H9 (cell line): ENCODE results near the gene UQCC2. TPM values are rescaled to one million over a fixed set of nuclear protein-coding genes. Genes with fewer than 3 reads are reported as not detected.

ENCODE experiments used
- DNase-seq: peaks from one replicate; pipeline ENCODE4 v3.0.0-alpha.2; 2017
- H2AFZ ChIP-seq: one replicate; pipeline ENCODE4 v1.6.1; 2013; ENCODE audit warnings: mild to moderate bottlenecking, low read length, control low read depth, moderate library complexity
- H2AK5ac ChIP-seq: 2 replicates; pipeline ENCODE4 v1.6.1; 2013; ENCODE audit warnings: low read length, control low read depth, mixed read lengths; ENCODE audit not compliant: insufficient read length
- H2BK120ac ChIP-seq: one replicate; pipeline ENCODE4 v1.6.1; 2013; ENCODE audit warnings: low read depth, mild to moderate bottlenecking, low read length, control low read depth, inconsistent platforms; ENCODE audit not compliant: poor library complexity, severe bottlenecking
- H2BK12ac ChIP-seq: 2 replicates; pipeline ENCODE4 v1.6.1; 2013; ENCODE audit warnings: low read length, control low read depth, mixed read lengths, low read depth; ENCODE audit not compliant: insufficient read length
- H2BK15ac ChIP-seq: 2 replicates; pipeline ENCODE4 v1.6.1; 2013; ENCODE audit warnings: low read depth, low read length, control low read depth
- H2BK20ac ChIP-seq: one replicate; pipeline ENCODE4 v1.6.1; 2013; ENCODE audit warnings: low read depth, mild to moderate bottlenecking, low read length, control low read depth, inconsistent platforms; ENCODE audit not compliant: poor library complexity, severe bottlenecking
- H2BK5ac ChIP-seq: 2 replicates; pipeline ENCODE4 v1.6.1; 2013; ENCODE audit warnings: low read length, control low read depth, mixed read lengths; ENCODE audit not compliant: insufficient read length
- H3K14ac ChIP-seq: 2 replicates; pipeline ENCODE4 v1.6.1; 2013; ENCODE audit warnings: low read length, control low read depth; ENCODE audit not compliant: insufficient read depth
- H3K18ac ChIP-seq: 2 replicates; pipeline ENCODE4 v1.6.1; 2013; ENCODE audit warnings: low read depth, mild to moderate bottlenecking, mixed read lengths, low read length, control low read depth; ENCODE audit not compliant: insufficient read length
- H3K23ac ChIP-seq: 2 replicates; pipeline ENCODE4 v1.6.1; 2013; ENCODE audit warnings: low read length, control low read depth, mixed read lengths, low read depth; ENCODE audit not compliant: insufficient read length
- H3K23me2 ChIP-seq: 2 replicates; pipeline ENCODE4 v1.6.1; 2013; ENCODE audit warnings: low read depth, mild to moderate bottlenecking, mixed read lengths, low read length, control low read depth; ENCODE audit not compliant: insufficient read length, poor library complexity, severe bottlenecking
- H3K27ac ChIP-seq: 2 replicates; pipeline ENCODE4 v1.5.1; 2013; ENCODE audit warnings: low read length, control low read depth, mixed read lengths, low read depth; ENCODE audit not compliant: insufficient read length
- H3K27me3 ChIP-seq: 2 replicates; pipeline ENCODE4 v1.6.1; 2013; ENCODE audit warnings: low read length, control low read depth, inconsistent platforms; ENCODE audit not compliant: insufficient read depth
- H3K4ac ChIP-seq: 2 replicates; pipeline ENCODE4 v1.6.1; 2013; ENCODE audit warnings: low read depth, mild to moderate bottlenecking, control low read depth, inconsistent platforms, low read length, moderate library complexity
- H3K4me1 ChIP-seq: 2 replicates; pipeline ENCODE4 v1.6.1; 2013; ENCODE audit warnings: low read length, control low read depth, inconsistent platforms; ENCODE audit not compliant: insufficient read depth
- H3K4me2 ChIP-seq: 2 replicates; pipeline ENCODE4 v1.6.1; 2013; ENCODE audit warnings: low read length, control low read depth, mixed read lengths; ENCODE audit not compliant: insufficient read length, insufficient read depth
- H3K56ac ChIP-seq: 2 replicates; pipeline ENCODE4 v1.6.1; 2013; ENCODE audit warnings: low read depth, mild to moderate bottlenecking, mixed read lengths, low read length, control low read depth; ENCODE audit not compliant: insufficient read length
- H3K79me1 ChIP-seq: 2 replicates; pipeline ENCODE4 v1.6.1; 2013; ENCODE audit warnings: low read depth, mild to moderate bottlenecking, moderate library complexity, low read length, control low read depth, inconsistent platforms; ENCODE audit not compliant: insufficient read depth, poor library complexity, severe bottlenecking
- H3K79me2 ChIP-seq: 2 replicates; pipeline ENCODE4 v1.6.1; 2013; ENCODE audit warnings: low read length, control low read depth, inconsistent platforms; ENCODE audit not compliant: insufficient read depth
- H3K9ac ChIP-seq: 2 replicates; pipeline ENCODE4 v1.6.1; 2013; ENCODE audit warnings: low read length, control low read depth, mixed read lengths; ENCODE audit not compliant: insufficient read length; ENCODE audit errors: extremely low read depth
- H3K9me3 ChIP-seq: one replicate; pipeline ENCODE4 v1.6.1; 2013; ENCODE audit warnings: low read depth, low read length, inconsistent platforms; ENCODE audit not compliant: control insufficient read depth
- H3T11ph ChIP-seq: one replicate; pipeline ENCODE4 v1.6.1; 2013; ENCODE audit warnings: mild to moderate bottlenecking, low read length, control low read depth, inconsistent platforms
- H4K20me1 ChIP-seq: one replicate; pipeline ENCODE4 v1.6.1; 2013; ENCODE audit not compliant: control insufficient read depth, insufficient read length, insufficient read depth
- H4K5ac ChIP-seq: 2 replicates; pipeline ENCODE4 v1.6.1; 2013; ENCODE audit warnings: low read depth, mild to moderate bottlenecking, mixed read lengths, low read length, control low read depth; ENCODE audit not compliant: insufficient read length
- H4K8ac ChIP-seq: replicated peaks from 2 replicates; pipeline ENCODE4 v1.6.1; 2013; ENCODE audit warnings: low read length, control low read depth, mixed read lengths, low read depth; ENCODE audit not compliant: insufficient read length
- H4K91ac ChIP-seq: 2 replicates; pipeline ENCODE4 v1.6.1; 2013; ENCODE audit warnings: low read depth, mild to moderate bottlenecking, moderate library complexity, mixed read lengths, low read length, control low read depth; ENCODE audit not compliant: insufficient read length
- H3K27ac Mint-ChIP-seq, 3 experiments: 2 replicates in 2 of 3; 3 replicates in 1 of 3; pipeline ENCODE4 v1.8.0; 2020 to 2021; ENCODE audit warnings: mixed read lengths in 3 of 3, mild to moderate bottlenecking in 1 of 3, moderate library complexity in 1 of 3
- H3K27me3 Mint-ChIP-seq: 2 replicates; pipeline ENCODE4 v1.8.0; 2021; ENCODE audit warnings: low read depth, mild to moderate bottlenecking, moderate library complexity, mixed read lengths
- H3K36me3 Mint-ChIP-seq, 3 experiments: 2 replicates in 2 of 3; 3 replicates in 1 of 3; pipeline ENCODE4 v1.8.0; 2020 to 2021; ENCODE audit warnings: low read depth in 3 of 3, mixed read lengths in 3 of 3; ENCODE audit not compliant: insufficient read depth in 1 of 3
- H3K4me1 Mint-ChIP-seq, 2 experiments: 2 replicates each; pipeline ENCODE4 v1.8.0; 2020; ENCODE audit warnings: mixed read lengths in 2 of 2
- H3K4me3 Mint-ChIP-seq, 2 experiments: 2 replicates in 1 of 2; 3 replicates in 1 of 2; pipeline ENCODE4 v1.8.0; 2020 to 2021; ENCODE audit warnings: mild to moderate bottlenecking in 2 of 2, mixed read lengths in 2 of 2, moderate library complexity in 1 of 2
- H3K9me3 Mint-ChIP-seq, 2 experiments: 2 replicates in 1 of 2; 3 replicates in 1 of 2; pipeline ENCODE4 v1.8.0; 2020; ENCODE audit warnings: mild to moderate bottlenecking in 2 of 2, mixed read lengths in 2 of 2, moderate library complexity in 1 of 2
- WGBS: extraction: QIAGEN DNeasy Blood & Tissue Kit; methylation state at CpG from one replicate; pipeline ENCODE4 v1.1.7; 2013; ENCODE audit warnings: missing lambda C conversion rate, low lambda C conversion rate, mixed read lengths; ENCODE audit not compliant: insufficient read length; ENCODE audit errors: extremely low coverage; 5-methylcytosine and 5-hydroxymethylcytosine counted together
- total RNA-seq: library from RNA; stranded (reverse); gene quantifications from 2 replicates; pipeline ENCODE4 v1.2.1, GENCODE V29; 2021
- TF ChIP-seq, protein P1 (sequence below): fragments of 200-600 bp; sonication (generic); conservative IDR thresholded peaks from 3 replicates; pipeline ENCODE4 v1.8.0; 2021; ENCODE audit warnings: antibody characterized with exemption, mild to moderate bottlenecking

The UQCC2 gene
- total RNA-seq, 1 experiment from 2014 or later = 140 TPM

DNA sequence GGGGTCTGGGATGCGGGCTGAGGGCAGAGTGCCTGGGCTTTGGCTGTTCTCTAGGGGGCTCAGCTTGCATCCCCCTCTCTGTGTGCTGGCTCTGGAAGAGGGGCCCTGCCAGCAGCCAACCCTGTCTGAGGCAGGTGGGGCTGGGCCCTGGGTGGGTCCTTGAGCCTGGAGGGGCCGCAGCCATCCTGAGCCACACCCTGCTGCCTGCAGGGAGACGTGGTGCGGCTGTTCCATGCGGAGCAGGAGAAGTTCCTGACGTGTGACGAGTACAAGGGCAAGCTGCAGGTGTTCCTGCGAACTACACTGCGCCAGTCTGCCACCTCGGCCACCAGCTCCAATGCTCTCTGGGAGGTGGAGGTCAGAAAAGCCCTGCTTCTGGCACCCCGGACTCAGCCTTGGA lies 49.2 kb downstream of the UQCC2 start:
- no peak overlapping the region for H3K56ac ChIP-seq
- Mint-ChIP-seq H3K4me1 (peaks cover 0 to 7% of the 10 kb centered on the region in 2 experiments; a peak in 3 of 4 replicates), H3K36me3 (peaks cover 5 to 45% (median 16%) of the 10 kb centered on the region in 3 experiments; a peak in 6 of 7 replicates), H3K9me3 (no peaks in the 10 kb centered on the region; a peak in 1 of 5 replicates), H3K4me3 (no peak overlapping the region), H3K27ac (peak overlapping the region in 1 of 3 experiments; percentile 75; a peak in 1 of 7 replicates), H3K27me3 (no peaks in the 10 kb centered on the region)
- H2AK5ac ChIP-seq = no peak overlapping the region
- no peak overlapping the region for H2BK12ac ChIP-seq
- WGBS = no CpG with 5 or more reads among the region's 11 CpGs
- no peak overlapping the region for H2BK120ac ChIP-seq
- no peak overlapping the region for H2BK20ac ChIP-seq
- H3K27ac ChIP-seq = no peak overlapping the region
- H4K20me1 ChIP-seq = no peaks in the 10 kb centered on the region
- H3K79me1 ChIP-seq = no peaks in the 10 kb centered on the region
- no peak overlapping the region for H3T11ph ChIP-seq
- H3K27me3 ChIP-seq = no peaks in the 10 kb centered on the region
- H3K4me1 ChIP-seq = no peaks in the 10 kb centered on the region
- no peaks in the 10 kb centered on the region for H3K9me3 ChIP-seq
- no peak overlapping the region for H2BK15ac ChIP-seq
- H4K8ac ChIP-seq = no peak overlapping the region
- no peak overlapping the region for H3K23ac ChIP-seq
- H2AFZ ChIP-seq = no peak overlapping the region
- no peaks in the 10 kb centered on the region for H3K79me2 ChIP-seq
- H2BK5ac ChIP-seq = no peak overlapping the region
- no peaks in the 10 kb centered on the region for H3K23me2 ChIP-seq
- TF ChIP-seq, protein P1, sequence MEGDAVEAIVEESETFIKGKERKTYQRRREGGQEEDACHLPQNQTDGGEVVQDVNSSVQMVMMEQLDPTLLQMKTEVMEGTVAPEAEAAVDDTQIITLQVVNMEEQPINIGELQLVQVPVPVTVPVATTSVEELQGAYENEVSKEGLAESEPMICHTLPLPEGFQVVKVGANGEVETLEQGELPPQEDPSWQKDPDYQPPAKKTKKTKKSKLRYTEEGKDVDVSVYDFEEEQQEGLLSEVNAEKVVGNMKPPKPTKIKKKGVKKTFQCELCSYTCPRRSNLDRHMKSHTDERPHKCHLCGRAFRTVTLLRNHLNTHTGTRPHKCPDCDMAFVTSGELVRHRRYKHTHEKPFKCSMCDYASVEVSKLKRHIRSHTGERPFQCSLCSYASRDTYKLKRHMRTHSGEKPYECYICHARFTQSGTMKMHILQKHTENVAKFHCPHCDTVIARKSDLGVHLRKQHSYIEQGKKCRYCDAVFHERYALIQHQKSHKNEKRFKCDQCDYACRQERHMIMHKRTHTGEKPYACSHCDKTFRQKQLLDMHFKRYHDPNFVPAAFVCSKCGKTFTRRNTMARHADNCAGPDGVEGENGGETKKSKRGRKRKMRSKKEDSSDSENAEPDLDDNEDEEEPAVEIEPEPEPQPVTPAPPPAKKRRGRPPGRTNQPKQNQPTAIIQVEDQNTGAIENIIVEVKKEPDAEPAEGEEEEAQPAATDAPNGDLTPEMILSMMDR = no peak
- no peak overlapping the region for H4K5ac ChIP-seq
- no peak for DNase-seq
- H3K14ac ChIP-seq = no peak overlapping the region; the same call in 1 of the 2 replicates
- H3K4ac ChIP-seq = no peak overlapping the region
- H3K4me2 ChIP-seq = no peak overlapping the region
- H3K18ac ChIP-seq = no peak overlapping the region
- H4K91ac ChIP-seq = no peak overlapping the region
- H3K9ac ChIP-seq = no peak overlapping the region
